Measurements from ENCODE around the gene FRA10AC1.

DNA sequence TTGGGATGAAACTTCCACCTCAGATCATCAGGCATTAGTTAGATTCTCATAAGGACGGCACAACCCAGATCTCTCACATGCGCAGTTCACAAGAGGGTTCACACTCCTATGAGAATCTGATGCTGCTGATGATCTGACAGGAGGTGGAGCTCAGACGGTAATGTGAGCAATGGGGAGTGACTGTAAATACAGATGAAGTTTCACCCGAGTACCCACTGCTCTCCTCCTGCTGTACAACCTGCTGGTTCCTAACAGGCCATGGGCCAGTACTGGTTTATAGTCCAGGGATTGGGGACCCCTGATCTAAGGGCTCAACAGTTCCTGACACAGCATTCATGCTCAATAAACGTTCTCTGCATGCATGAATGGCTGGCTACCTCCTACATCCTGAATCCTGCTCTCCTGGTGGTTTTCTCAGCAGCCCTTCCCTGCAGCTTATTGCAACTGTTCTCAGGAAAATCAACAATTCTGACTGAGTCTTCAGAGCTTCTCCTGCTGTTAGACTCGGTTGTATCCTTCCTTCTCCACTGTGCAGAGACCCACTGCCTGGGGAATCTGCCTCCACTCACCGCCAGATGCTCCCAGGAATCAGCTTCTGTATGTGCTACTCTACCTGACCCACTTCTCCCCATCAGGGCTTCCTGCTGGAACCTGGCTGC is 72.6 kb downstream of the FRA10AC1 start:
- TF ChIP-seq, protein P1, sequence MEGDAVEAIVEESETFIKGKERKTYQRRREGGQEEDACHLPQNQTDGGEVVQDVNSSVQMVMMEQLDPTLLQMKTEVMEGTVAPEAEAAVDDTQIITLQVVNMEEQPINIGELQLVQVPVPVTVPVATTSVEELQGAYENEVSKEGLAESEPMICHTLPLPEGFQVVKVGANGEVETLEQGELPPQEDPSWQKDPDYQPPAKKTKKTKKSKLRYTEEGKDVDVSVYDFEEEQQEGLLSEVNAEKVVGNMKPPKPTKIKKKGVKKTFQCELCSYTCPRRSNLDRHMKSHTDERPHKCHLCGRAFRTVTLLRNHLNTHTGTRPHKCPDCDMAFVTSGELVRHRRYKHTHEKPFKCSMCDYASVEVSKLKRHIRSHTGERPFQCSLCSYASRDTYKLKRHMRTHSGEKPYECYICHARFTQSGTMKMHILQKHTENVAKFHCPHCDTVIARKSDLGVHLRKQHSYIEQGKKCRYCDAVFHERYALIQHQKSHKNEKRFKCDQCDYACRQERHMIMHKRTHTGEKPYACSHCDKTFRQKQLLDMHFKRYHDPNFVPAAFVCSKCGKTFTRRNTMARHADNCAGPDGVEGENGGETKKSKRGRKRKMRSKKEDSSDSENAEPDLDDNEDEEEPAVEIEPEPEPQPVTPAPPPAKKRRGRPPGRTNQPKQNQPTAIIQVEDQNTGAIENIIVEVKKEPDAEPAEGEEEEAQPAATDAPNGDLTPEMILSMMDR (IDR thresholded peaks at IDR 0.05): no peak
- no peak for TF ChIP-seq POLR2A (IDR thresholded peaks at IDR 0.05)

Data from tibial nerve (tissue), 3 donors.